ENCODE measurements around the gene WDR46. TPM values are rescaled to one million over a fixed set of nuclear protein-coding genes. Genes with fewer than 3 reads are reported as not detected.

WDR46 gene
- total and polyA plus RNA-seq, 2 of the 13 experiments (the other 11 are each of a cell fraction or from before 2014, with no cell fraction given): 47.4 to 105 TPM

DNA sequence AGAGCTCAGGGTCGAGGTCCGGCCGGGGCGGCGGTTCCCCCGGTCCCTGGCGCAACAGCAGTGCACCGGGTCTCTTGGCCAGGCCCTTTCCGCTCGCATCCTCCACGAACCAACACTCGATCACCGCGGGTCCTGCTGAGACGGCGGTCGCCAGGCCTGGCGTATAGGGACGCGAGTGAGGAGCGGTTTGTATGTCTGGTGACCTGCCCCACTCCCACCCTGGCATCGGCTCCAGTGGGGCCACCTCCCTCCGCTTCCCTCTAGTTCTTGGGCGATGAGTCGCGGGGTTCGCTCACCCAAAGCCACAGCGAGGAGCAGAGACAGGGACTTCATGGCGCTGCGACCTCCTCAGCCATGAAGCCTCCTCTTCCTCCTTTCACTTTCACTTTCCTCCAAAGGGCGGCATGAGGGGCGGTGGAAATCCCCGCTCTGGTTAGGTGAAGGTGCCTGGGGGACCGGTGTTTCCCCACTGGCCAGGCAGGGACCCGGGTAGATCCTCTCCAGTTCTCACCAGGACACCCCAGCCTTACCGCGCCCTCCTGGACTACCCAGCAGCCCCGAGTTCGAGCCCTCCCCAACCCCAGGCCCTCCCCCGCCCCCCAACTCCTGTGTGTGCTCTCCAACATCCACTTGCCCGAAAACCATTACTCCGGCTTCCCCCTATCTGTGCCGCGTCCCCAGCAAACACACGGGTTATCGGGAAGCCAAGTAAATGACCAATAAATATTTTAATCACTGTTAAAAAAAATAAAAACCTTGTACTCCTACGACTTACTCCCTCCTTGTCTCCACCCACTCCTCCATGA, 24.9 kb upstream of the WDR46 start, which contains the start of gene TAPBP (continued):
- TF ChIP-seq, protein P1, sequence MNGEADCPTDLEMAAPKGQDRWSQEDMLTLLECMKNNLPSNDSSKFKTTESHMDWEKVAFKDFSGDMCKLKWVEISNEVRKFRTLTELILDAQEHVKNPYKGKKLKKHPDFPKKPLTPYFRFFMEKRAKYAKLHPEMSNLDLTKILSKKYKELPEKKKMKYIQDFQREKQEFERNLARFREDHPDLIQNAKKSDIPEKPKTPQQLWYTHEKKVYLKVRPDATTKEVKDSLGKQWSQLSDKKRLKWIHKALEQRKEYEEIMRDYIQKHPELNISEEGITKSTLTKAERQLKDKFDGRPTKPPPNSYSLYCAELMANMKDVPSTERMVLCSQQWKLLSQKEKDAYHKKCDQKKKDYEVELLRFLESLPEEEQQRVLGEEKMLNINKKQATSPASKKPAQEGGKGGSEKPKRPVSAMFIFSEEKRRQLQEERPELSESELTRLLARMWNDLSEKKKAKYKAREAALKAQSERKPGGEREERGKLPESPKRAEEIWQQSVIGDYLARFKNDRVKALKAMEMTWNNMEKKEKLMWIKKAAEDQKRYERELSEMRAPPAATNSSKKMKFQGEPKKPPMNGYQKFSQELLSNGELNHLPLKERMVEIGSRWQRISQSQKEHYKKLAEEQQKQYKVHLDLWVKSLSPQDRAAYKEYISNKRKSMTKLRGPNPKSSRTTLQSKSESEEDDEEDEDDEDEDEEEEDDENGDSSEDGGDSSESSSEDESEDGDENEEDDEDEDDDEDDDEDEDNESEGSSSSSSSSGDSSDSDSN (CRISPR knock-in tag; IDR thresholded peaks at IDR 0.05): peak; percentile 95
- TF ChIP-seq BORCS8-MEF2B (CRISPR knock-in tag; IDR thresholded peaks at IDR 0.05) (peak; percentile 77; the same call in 1 of the 2 replicates), POGZ (CRISPR knock-in tag; IDR thresholded peaks at IDR 0.05) (no peak), KLF12 (CRISPR knock-in tag; IDR thresholded peaks at IDR 0.05; ENCODE audit: borderline replicate concordance) (no peak), ZNF121 (CRISPR knock-in tag; IDR thresholded peaks at IDR 0.05) (no peak), RBFOX2 (IDR thresholded peaks at IDR 0.05; ENCODE audit: low read depth, low read length) (peak; percentile 78), TBX2 (CRISPR knock-in tag; IDR thresholded peaks at IDR 0.05; ENCODE audit: borderline replicate concordance) (peak; percentile 36; the same call in 1 of the 2 replicates), NFATC3 (CRISPR knock-in tag; IDR thresholded peaks at IDR 0.05) (no peak), MTA3 (CRISPR knock-in tag; IDR thresholded peaks at IDR 0.05) (no peak), MTF2 (CRISPR knock-in tag; IDR thresholded peaks at IDR 0.05; ENCODE audit: borderline replicate concordance) (no peak), PHF8 (CRISPR knock-in tag; IDR thresholded peaks at IDR 0.05) (peak; percentile 92), XRCC5 (optimal IDR thresholded peaks at IDR 0.05; ENCODE audit: low read length) (no peak), SOX6 (IDR thresholded peaks at IDR 0.05) (no peak), SOX6 (CRISPR knock-in tag; IDR thresholded peaks at IDR 0.05) (peak; percentile 33), ESRRA (CRISPR knock-in tag; IDR thresholded peaks at IDR 0.05; ENCODE audit: low read depth) (peak; percentile 39; the same call in 1 of the 2 replicates), ZBTB21 (CRISPR knock-in tag; IDR thresholded peaks at IDR 0.05) (no peak), ZNF703 (CRISPR knock-in tag; IDR thresholded peaks at IDR 0.05; ENCODE audit: borderline replicate concordance) (no peak), ZIK1 (CRISPR knock-in tag; IDR thresholded peaks at IDR 0.05; ENCODE audit: borderline replicate concordance, low read depth) (peak; percentile 81), ZSCAN22 (CRISPR knock-in tag; IDR thresholded peaks at IDR 0.05) (no peak), TP53 (CRISPR knock-in tag; conservative IDR thresholded peaks at IDR 0.05) (no peak), SP5 (CRISPR knock-in tag; IDR thresholded peaks at IDR 0.05; ENCODE audit: borderline replicate concordance, low read depth) (no peak; the same call in 1 of the 2 replicates), ZNF572 (CRISPR knock-in tag; IDR thresholded peaks at IDR 0.05) (no peak), ZNF839 (CRISPR knock-in tag; IDR thresholded peaks at IDR 0.05; ENCODE audit: borderline replicate concordance) (no peak)
- TF ChIP-seq, protein P2, sequence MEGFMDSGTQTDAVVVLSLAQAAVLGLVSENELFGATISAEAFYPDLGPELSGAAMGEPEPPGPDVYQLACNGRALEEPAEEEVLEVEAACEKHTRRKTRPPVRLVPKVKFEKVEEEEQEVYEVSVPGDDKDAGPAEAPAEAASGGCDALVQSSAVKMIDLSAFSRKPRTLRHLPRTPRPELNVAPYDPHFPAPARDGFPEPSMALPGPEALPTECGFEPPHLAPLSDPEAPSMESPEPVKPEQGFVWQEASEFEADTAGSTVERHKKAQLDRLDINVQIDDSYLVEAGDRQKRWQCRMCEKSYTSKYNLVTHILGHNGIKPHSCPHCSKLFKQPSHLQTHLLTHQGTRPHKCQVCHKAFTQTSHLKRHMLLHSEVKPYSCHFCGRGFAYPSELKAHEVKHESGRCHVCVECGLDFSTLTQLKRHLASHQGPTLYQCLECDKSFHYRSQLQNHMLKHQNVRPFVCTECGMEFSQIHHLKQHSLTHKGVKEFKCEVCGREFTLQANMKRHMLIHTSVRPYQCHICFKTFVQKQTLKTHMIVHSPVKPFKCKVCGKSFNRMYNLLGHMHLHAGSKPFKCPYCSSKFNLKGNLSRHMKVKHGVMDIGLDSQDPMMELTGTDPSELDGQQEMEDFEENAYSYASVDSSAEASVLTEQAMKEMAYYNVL (CRISPR knock-in tag; IDR thresholded peaks at IDR 0.05; ENCODE audit: borderline replicate concordance): no peak
- TF ChIP-seq, protein P3, sequence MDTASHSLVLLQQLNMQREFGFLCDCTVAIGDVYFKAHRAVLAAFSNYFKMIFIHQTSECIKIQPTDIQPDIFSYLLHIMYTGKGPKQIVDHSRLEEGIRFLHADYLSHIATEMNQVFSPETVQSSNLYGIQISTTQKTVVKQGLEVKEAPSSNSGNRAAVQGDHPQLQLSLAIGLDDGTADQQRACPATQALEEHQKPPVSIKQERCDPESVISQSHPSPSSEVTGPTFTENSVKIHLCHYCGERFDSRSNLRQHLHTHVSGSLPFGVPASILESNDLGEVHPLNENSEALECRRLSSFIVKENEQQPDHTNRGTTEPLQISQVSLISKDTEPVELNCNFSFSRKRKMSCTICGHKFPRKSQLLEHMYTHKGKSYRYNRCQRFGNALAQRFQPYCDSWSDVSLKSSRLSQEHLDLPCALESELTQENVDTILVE (CRISPR knock-in tag; IDR thresholded peaks at IDR 0.05): peak; percentile 63; the same call in 1 of the 2 replicates
